Gastroesophageal sphincter (tissue), 4 donors: ENCODE measurements around the gene SLC39A10. TPM values are rescaled to one million over a fixed set of nuclear protein-coding genes. Genes with fewer than 3 reads are reported as not detected.

Experiments used
- ATAC-seq: fragments of 150-250 bp; one replicate; pipeline ENCODE4 v1.9.1; 2016; ENCODE audit warnings: mild to moderate bottlenecking, moderate library complexity
- H3K27ac ChIP-seq, 4 donors: fragments of 200-600 bp; sonication (generic) in 3 of 4; 1 replicate in 3 of 4; 2 replicates in 1 of 4; pipeline ENCODE4 v1.5.1; 2016 to 2019
- H3K27me3 ChIP-seq: fragments of 200-600 bp; sonication (generic); one replicate; pipeline ENCODE4 v1.5.1; 2019
- H3K36me3 ChIP-seq, 2 donors: fragments of 200-600 bp; sonication (generic); one replicate each; pipeline ENCODE4 v1.5.1; 2019; ENCODE audit warnings: control low read depth in 1 of 2
- H3K4me1 ChIP-seq, 3 donors: fragments of 200-600 bp; sonication (generic); 1 replicate in 2 of 3; 2 replicates in 1 of 3; pipeline ENCODE4 v1.5.1; 2016 to 2019; ENCODE audit warnings: control low read depth in 2 of 3
- H3K4me3 ChIP-seq, 2 donors: fragments of 200-600 bp; sonication (generic); one replicate each; pipeline ENCODE4 v1.5.1; 2019; ENCODE audit warnings: mild to moderate bottlenecking in 1 of 2, moderate library complexity in 1 of 2
- H3K9me3 ChIP-seq, 3 donors: fragments of 200-600 bp; sonication (generic); one replicate each; pipeline ENCODE4 v1.5.1; 2017 to 2019; ENCODE audit warnings: control low read depth in 2 of 3
- EP300 ChIP-seq: sonication (generic); formaldehyde crosslinking; IDR thresholded peaks from one replicate; pipeline ENCODE4 v1.6.1; 2017; ENCODE audit warnings: antibody characterized with exemption, mild to moderate bottlenecking
- POLR2A ChIP-seq, 2 donors: fragments of 450-650 bp; IDR thresholded peaks; one replicate each; pipeline ENCODE4 v1.6.1; 2017; ENCODE audit warnings: antibody characterized with exemption in 2 of 2, mild to moderate bottlenecking in 2 of 2, moderate library complexity in 1 of 2
- POLR2AphosphoS5 ChIP-seq: sonication (generic); formaldehyde crosslinking; IDR thresholded peaks from one replicate; pipeline ENCODE4 v1.6.1; 2017; ENCODE audit warnings: antibody characterized with exemption
- WGBS, 2 donors: methylation state at CpG; one replicate each; pipeline ENCODE4 v1.1.5; 2018; ENCODE audit warnings: low coverage in 1 of 2; 5-methylcytosine and 5-hydroxymethylcytosine counted together
- total RNA-seq, 4 donors: library from RNA; depleted of rRNA; stranded (reverse); fragments of >200 nt; gene quantifications; one replicate each; pipeline ENCODE4 v1.1.0, GENCODE V29; 2016
- TF ChIP-seq, protein P1 (sequence below), 4 experiments: fragments of 200-600 bp in 2 of 4; fragments of 450-650 bp in 2 of 4; sonication (generic) in 1 of 4; IDR thresholded peaks; one replicate each; pipeline ENCODE4 v1.5.1; 2017 to 2019; ENCODE audit warnings: antibody characterized with exemption in 4 of 4, mild to moderate bottlenecking in 2 of 4, moderate library complexity in 2 of 4

SLC39A10 gene
- total RNA-seq, 4 donors from 2014 or later = 7.1 to 14.6 (median 9.5) TPM

- no peak overlapping the region for H3K27ac ChIP-seq
- WGBS, 2 donors = 80 to 88% methylated on average over 4 to 5 of the region's 5 CpGs
These were observed 80.7 kb downstream of the SLC39A10 start for GRCh38 chr2:195737511-195738325.

GRCh38 chr2:195741191-195741590, 84.2 kb downstream of the SLC39A10 start:
- peaks cover 0 to 8% (median 0%) of the 10 kb centered on the region in 3 donors for H3K9me3 ChIP-seq
- H3K27ac ChIP-seq = no peak overlapping the region
- WGBS, 2 donors = 94 to 100% methylated on average over 1 of the region's 1 CpG
- no peaks in the 10 kb centered on the region for H3K27me3 ChIP-seq
- TF ChIP-seq POLR2A (IDR thresholded peaks at IDR 0.05) (no peak), EP300 (no peak)
- H3K4me1 ChIP-seq = no peaks in the 10 kb centered on the region
- H3K36me3 ChIP-seq = peaks cover 0 to 15% of the 10 kb centered on the region in 2 donors
- no peak for ATAC-seq
- no peak overlapping the region for H3K4me3 ChIP-seq

More at GRCh38 chr2:195737511-195738325, 80.7 kb downstream of the SLC39A10 start:
- Histone ChIP-seq H3K4me1 (no peaks in the 10 kb centered on the region), H3K4me3 (no peak overlapping the region), H3K27me3 (no peaks in the 10 kb centered on the region), H3K9me3 (no peaks in the 10 kb centered on the region), H3K36me3 (peaks cover 0 to 24% of the 10 kb centered on the region in 2 donors)
- no peak for ATAC-seq
- TF ChIP-seq POLR2A (IDR thresholded peaks at IDR 0.05) (no peak), EP300 (no peak), POLR2AphosphoS5 (no peak)
- TF ChIP-seq, protein P1, sequence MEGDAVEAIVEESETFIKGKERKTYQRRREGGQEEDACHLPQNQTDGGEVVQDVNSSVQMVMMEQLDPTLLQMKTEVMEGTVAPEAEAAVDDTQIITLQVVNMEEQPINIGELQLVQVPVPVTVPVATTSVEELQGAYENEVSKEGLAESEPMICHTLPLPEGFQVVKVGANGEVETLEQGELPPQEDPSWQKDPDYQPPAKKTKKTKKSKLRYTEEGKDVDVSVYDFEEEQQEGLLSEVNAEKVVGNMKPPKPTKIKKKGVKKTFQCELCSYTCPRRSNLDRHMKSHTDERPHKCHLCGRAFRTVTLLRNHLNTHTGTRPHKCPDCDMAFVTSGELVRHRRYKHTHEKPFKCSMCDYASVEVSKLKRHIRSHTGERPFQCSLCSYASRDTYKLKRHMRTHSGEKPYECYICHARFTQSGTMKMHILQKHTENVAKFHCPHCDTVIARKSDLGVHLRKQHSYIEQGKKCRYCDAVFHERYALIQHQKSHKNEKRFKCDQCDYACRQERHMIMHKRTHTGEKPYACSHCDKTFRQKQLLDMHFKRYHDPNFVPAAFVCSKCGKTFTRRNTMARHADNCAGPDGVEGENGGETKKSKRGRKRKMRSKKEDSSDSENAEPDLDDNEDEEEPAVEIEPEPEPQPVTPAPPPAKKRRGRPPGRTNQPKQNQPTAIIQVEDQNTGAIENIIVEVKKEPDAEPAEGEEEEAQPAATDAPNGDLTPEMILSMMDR (IDR thresholded peaks at IDR 0.05) = no peak

- no peak overlapping the region for H3K4me3 ChIP-seq
- no peak for ATAC-seq
- no peaks in the 10 kb centered on the region for H3K9me3 ChIP-seq
- H3K36me3 ChIP-seq = no peaks in the 10 kb centered on the region
- H3K4me1 ChIP-seq = no peaks in the 10 kb centered on the region
- no peak overlapping the region for H3K27ac ChIP-seq
- WGBS, 2 donors = 93 to 100% methylated on average over 2 to 6 of the region's 7 CpGs
- no peak for TF ChIP-seq EP300
- no peak for TF ChIP-seq POLR2AphosphoS5
- TF ChIP-seq, protein P1 (IDR thresholded peaks at IDR 0.05) = no peak
- TF ChIP-seq POLR2A (IDR thresholded peaks at IDR 0.05) = no peak
- no peaks in the 10 kb centered on the region for H3K27me3 ChIP-seq
These were observed 99.4 kb downstream of the SLC39A10 start for GRCh38 chr2:195756218-195756942.

- no peaks in the 10 kb centered on the region for H3K9me3 ChIP-seq
- H3K4me3 ChIP-seq = no peak overlapping the region
- no peak for TF ChIP-seq EP300
- TF ChIP-seq POLR2A (IDR thresholded peaks at IDR 0.05) = no peak
- TF ChIP-seq, protein P1 (IDR thresholded peaks at IDR 0.05) = no peak
- no peak for TF ChIP-seq POLR2AphosphoS5
- H3K27ac ChIP-seq = no peak overlapping the region
- no CpG with 5 or more reads among the region's 3 CpGs for WGBS, 2 donors
- H3K27me3 ChIP-seq = no peaks in the 10 kb centered on the region
- H3K4me1 ChIP-seq = no peaks in the 10 kb centered on the region
- ATAC-seq = no peak
- H3K36me3 ChIP-seq = no peaks in the 10 kb centered on the region
These were observed 101.8 kb downstream of the SLC39A10 start for GRCh38 chr2:195758846-195759245.

GRCh38 chr2:195759877-195760276, 102.9 kb downstream of the SLC39A10 start:
- H3K4me3 ChIP-seq = no peak overlapping the region
- no peaks in the 10 kb centered on the region for H3K27me3 ChIP-seq
- H3K36me3 ChIP-seq = no peaks in the 10 kb centered on the region
- no peaks in the 10 kb centered on the region for H3K4me1 ChIP-seq
- 63% methylated on average over 1 of the region's 1 CpG; no CpG with 5 or more reads in 1 of the 2 donors for WGBS, 2 donors
- no peak for TF ChIP-seq POLR2AphosphoS5
- TF ChIP-seq POLR2A (IDR thresholded peaks at IDR 0.05) = no peak
- TF ChIP-seq EP300 = no peak
- TF ChIP-seq, protein P1 (IDR thresholded peaks at IDR 0.05) = no peak
- peaks cover 0 to 7% (median 0%) of the 10 kb centered on the region in 3 donors for H3K9me3 ChIP-seq
- H3K27ac ChIP-seq = no peak overlapping the region
- ATAC-seq = no peak
